B cell (primary cell): ENCODE data around the gene PDK1.

Experiments
- CTCF ChIP-seq: fragments of 200-600 bp; IDR thresholded peaks from one replicate; pipeline ENCODE4 v1.8.0; 2022; ENCODE audit warnings: antibody characterized with exemption, mild to moderate bottlenecking
- EZH2 ChIP-seq: IDR thresholded peaks from 2 replicates; pipeline ENCODE4 v1.6.1; 2012; ENCODE audit warnings: borderline replicate concordance, low read depth, mild to moderate bottlenecking, moderate library complexity, low read length; ENCODE audit not compliant: insufficient read depth, poor library complexity, severe bottlenecking

DNA sequence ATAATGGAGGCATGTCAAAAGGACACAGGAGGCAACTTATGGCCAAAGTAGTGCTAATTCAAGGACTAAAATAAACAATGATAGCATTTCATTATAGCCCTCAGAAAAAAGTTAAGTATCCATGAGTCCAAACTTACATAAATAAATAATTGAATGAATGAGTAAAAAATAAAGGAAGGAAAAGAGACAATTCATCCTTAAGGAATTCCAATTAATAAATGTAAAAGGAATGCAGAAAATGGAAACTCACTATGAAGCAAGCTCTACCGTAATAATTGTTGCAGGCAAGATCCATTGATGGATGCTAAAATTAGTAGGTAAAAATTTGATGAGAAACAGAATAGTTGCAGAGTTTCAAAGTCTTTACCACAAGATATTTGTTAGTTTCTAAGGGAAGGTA, 91.5 kb downstream of the PDK1 start:
- TF ChIP-seq CTCF (no peak), EZH2 (no peak)
